GM06990 (cell line): ENCODE data around the gene STIL.

ENCODE experiments used
- DNase-seq: peaks from one replicate; pipeline ENCODE4 v3.0.0-alpha.2; 2011; ENCODE audit not compliant: insufficient read length; ENCODE audit errors: extremely low read depth
- H3K27me3 ChIP-seq: replicated peaks from 2 replicates; pipeline ENCODE4 v1.6.0; 2011; ENCODE audit warnings: low read length; ENCODE audit not compliant: control insufficient read depth, insufficient read depth
- H3K36me3 ChIP-seq: 2 replicates; pipeline ENCODE4 v1.5.1; 2011; ENCODE audit warnings: low read length; ENCODE audit not compliant: control insufficient read depth, insufficient read depth
- H3K4me3 ChIP-seq: replicated peaks from 2 replicates; pipeline ENCODE4 v1.5.1; 2011; ENCODE audit warnings: low read depth, mild to moderate bottlenecking, control low read depth, low read length
- TF ChIP-seq, protein P1 (sequence below): IDR thresholded peaks from 2 replicates; pipeline ENCODE4 v1.5.1; 2011; ENCODE audit warnings: low read length, control low read depth, mild to moderate bottlenecking, inconsistent platforms; ENCODE audit not compliant: insufficient read depth, poor library complexity, severe bottlenecking

Gene STIL

DNA sequence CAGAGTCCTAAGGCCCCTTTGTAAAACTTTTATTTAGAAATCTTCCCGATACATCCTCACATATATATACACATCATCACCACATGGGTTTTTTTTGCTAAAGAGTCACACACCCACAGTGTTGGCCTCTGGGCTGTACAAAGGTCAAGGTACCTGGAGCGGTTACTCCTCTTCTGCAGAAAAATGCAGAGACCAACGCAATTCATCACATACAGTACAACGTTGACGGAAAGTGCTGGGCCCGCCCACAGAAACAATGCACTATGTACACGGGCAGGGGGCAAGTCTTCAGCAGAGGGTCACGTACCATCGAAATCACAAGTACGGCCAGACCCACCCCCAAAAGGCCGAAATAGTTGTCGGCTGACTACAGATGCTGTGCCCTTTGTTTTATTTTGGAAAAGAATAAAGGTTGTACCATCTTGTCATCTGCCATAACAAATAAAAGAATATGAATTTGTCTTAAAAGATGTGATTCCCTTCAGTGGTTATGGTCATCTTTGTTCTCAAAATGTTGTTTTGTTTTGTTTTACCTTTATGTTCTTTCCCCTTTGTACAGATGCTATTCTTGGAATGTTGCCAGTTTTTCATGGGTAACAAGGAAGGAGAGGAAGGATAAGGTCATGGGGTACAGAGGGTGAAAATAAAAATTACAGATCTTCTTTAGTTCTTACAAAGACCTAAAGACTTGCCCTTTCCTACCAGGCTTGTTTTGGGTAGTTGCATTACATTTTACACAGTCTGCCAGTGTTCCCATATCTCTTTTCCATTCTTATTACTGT, 97.5 kb downstream of the STIL start:
- Histone ChIP-seq H3K27me3 (no peaks in the 10 kb centered on the region; the same call in 1 of the 2 replicates), H3K4me3 (no peak overlapping the region), H3K36me3 (no peaks in the 10 kb centered on the region)
- TF ChIP-seq, protein P1, sequence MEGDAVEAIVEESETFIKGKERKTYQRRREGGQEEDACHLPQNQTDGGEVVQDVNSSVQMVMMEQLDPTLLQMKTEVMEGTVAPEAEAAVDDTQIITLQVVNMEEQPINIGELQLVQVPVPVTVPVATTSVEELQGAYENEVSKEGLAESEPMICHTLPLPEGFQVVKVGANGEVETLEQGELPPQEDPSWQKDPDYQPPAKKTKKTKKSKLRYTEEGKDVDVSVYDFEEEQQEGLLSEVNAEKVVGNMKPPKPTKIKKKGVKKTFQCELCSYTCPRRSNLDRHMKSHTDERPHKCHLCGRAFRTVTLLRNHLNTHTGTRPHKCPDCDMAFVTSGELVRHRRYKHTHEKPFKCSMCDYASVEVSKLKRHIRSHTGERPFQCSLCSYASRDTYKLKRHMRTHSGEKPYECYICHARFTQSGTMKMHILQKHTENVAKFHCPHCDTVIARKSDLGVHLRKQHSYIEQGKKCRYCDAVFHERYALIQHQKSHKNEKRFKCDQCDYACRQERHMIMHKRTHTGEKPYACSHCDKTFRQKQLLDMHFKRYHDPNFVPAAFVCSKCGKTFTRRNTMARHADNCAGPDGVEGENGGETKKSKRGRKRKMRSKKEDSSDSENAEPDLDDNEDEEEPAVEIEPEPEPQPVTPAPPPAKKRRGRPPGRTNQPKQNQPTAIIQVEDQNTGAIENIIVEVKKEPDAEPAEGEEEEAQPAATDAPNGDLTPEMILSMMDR: no peak
- no peak for DNase-seq

DNA sequence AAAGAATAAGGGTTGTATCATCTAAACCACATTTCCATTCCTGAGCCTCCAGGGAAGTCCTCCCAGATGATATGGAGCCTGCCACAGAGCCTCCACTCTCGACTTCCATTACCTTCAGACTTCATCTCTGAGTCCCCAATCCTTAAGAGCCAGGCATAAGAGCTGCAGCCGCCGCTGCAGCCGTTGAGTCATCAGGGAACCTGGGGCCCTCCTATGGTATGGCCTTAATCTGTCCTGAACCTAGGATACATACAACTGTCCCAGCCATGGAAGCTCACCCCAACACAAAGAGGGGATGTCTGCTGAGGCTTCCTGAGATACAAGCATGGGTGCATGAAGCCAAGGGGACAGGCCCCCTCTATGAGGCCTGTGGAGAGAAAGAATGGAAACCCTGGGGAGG, 98.2 kb downstream of the STIL start:
- Histone ChIP-seq H3K27me3 (no peaks in the 10 kb centered on the region; the same call in 1 of the 2 replicates), H3K36me3 (no peaks in the 10 kb centered on the region), H3K4me3 (no peak overlapping the region)
- TF ChIP-seq, protein P1: no peak
- no peak for DNase-seq

DNA sequence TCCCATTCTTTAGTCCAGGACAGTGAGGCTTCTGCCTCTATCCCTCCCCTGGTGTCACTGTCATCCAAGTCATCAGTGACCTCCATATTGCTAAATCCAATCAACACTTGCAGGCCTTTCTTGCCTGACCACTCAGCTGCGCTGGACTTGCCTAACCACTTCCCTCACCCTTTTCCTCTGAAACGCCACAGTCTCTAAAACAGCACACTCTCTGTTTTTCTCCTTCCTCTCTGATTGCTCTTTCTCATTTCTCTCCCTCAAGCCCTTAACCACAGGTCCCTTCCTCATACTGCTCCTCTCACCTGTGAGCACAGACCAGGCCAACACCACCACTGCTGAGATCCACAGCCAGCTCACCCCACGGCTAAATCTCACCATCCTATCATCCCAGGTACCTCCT, 99.4 kb downstream of the STIL start:
- Histone ChIP-seq H3K27me3 (no peaks in the 10 kb centered on the region), H3K4me3 (no peak overlapping the region), H3K36me3 (no peaks in the 10 kb centered on the region)
- TF ChIP-seq, protein P1: no peak
- DNase-seq: no peak

DNA sequence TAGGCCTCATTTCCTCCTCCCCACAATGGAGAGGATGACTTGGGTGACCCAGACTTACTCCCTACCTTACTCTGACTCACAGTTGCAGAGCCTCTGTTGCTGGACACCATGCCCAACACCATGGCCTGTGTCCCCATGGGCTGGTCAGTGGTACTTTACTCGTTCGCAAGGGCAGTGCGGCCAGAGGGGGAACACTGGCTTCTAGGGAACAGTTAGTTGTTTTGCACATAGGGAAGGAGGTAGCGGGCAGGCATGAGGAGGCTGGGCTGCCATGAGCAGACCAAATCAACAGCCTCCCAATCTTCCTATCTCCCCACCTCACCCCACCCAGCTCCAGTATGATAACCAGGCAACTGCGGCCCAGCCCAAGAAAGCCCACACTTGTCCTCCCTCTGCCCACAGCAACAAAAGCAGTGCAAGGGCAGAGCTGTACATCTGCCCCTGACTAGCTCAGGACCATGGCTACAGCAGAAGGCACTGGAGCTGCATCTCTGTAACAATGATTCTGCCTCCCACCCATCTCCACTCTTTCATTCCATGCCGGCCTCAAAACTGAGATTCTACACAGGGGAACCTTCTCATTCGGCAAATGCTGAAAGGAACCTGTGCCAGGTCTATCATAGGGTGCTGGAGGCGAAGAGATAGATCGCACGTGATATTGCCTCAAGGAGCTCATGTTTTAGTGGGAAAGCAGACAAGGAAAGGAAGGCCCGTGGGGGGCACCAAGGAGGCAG, 100.5 kb downstream of the STIL start:
- H3K27me3 ChIP-seq: peaks cover 2% of the 10 kb centered on the region; the same call in 1 of the 2 replicates
- no peak for DNase-seq
- H3K4me3 ChIP-seq: no peak overlapping the region
- TF ChIP-seq, protein P1: no peak
- H3K36me3 ChIP-seq: no peaks in the 10 kb centered on the region

DNA sequence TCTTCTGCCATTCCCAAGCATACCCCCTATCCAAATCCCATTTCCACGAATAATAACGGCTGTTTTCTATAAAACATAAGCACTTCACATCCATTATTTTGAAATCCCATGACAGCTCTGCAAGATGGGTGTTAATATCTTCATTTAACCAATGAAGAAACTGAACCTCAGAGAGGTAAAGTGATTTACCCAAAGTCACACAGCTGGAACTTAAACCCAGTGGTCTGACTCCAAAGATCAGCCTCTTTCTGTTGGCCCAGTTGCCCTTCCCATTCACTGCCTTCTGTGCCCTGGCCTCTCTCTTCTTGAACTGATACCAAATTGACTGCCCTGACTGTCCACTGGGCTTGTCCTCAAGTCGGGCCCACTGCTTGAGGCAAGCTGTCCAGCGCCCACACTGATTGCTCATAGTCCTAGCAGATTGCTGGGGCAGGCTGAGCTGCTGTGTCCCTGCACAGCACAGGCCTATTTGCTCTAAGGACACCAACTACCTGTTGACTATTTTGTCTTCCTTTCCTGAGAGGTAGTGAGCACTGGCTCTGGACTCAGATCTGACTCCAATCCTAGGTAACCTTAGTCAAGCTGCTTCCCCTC, 101.2 kb downstream of the STIL start:
- TF ChIP-seq, protein P1: no peak
- no peaks in the 10 kb centered on the region for H3K36me3 ChIP-seq
- DNase-seq: no peak
- peaks cover 4% of the 10 kb centered on the region; the same call in 1 of the 2 replicates for H3K27me3 ChIP-seq
- no peak overlapping the region for H3K4me3 ChIP-seq
